GM21390 (cell line): Measurements from ENCODE around the gene AUP1.

Source experiments
- ATAC-seq: cut with Tn5 transposase; IDR thresholded peaks from one replicate; pipeline ENCODE4 v1.9.1; 2021; ENCODE audit not compliant: unreplicated experiment

Gene AUP1

DNA sequence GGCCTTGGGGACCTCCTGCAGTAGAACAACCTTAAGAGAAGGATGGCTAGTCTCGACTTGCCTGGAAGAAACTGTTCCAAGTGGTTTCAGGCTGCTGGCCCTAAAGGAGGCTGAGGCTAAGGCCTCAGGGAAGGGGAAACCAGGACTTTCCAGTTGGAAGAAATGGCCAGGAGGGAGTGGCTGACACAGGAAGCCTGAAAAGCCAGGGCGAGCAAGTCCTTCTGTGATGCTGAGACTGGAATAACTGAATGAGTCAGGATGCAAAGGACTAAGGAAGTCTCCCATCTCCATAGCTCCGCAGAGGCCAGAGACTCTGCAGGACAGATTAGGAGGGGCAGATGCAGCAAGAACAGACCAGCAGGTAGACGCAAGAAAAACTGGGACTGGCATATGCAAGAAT is 7.6 kb upstream of the AUP1 start:
- no peak for ATAC-seq

DNA sequence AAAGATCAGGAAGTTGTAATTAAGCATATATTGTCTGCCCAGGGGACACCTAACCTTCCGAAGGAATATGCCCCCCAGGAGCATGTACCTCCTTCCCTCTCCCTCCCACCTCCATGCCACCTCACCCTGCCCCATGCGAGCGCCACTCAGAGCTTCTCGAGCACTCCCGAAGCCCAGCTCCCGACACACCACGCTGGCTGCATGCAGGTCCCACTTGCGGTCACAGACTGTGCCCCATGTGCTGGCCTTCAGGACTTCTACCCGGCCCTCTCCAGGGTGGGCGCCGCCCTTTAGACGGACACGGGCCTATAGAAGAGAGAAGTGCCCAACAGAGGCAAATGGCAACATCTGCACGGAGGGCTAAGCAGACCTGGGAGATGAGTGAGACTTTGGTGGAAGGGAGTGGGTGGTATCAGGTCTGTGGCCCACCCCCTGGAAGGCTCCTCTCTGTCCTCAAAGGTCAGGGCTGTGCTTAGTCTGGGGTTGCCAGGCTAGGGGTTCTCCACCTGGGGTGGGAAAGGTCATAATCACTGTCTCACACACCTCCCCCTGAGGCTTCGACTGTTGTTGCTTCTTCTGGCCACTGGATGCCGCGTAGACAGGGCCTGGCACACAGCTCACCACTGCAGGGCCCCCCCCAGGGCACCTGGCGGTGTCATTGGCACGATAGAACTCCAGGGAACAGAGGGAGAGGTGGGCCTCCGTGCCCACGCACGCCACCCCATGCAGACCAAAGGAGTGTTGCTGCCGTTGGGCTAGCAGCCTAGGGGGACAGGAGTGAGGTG is 6.9 kb upstream of the AUP1 start:
- no peak for ATAC-seq

DNA sequence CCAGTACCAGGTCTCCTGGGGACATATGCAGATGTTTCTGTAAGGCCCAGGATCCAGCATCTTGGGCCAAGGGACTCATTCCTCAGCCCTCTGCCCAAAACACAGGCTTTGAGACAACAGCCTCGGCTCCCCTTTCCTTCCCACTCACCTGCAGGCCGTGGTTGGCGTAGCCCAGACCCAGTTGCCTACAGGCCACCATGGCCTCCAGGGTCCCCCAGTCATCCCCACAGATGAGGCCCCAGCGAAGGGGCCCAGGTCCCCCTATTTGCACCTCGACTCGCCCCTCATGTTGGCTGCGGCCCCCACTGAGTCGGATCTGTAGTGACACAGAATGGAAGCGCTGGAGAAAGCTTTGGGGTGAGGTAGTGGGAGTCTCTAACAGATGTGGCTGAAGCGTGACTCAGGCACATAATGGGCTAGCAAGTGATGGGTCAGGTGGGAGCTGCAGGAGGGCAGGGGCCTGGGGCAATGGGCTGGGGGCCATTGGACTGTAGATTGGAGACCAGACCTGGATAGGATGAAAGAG is 6.0 kb upstream of the AUP1 start:
- ATAC-seq: no peak

DNA sequence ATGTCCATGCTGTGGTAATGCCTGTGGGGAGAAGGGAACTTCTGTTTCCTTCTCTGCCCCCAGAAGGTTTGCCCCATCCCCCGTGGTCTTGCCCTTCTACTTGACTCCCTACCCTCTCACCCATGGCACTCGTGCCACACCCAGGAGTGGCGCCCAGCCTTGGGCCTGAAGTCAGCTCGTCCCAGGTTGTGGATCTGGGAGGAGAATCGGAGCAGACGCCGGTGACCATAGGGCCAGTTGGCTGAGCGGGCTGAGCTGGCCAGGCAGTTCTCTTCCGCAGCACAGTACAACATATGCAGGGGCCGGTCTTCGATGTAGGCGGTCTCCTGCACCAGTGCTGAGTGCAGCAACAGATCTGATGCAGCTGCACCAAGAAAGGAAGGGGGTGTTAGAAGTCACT is 4.9 kb upstream of the AUP1 start:
- ATAC-seq: no peak

DNA sequence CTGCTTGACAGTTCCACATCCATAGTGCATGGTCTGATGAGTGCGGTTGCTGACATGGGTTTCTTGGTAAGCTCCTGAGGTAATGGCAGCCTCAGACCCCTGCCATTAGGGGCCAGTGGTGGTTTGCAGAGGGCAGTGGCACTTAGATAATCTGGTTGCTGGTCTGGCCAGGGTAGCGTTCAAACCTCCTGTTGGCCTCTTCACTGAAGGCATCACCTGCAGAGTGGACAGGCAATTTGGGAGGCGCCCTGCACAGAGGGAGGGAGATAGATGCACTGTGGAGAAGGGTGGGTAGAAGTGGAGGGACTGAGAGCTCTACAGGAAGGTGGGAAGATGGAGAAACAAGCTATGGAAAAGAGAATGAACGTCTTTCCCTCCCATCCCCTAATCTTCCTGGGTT is 4.0 kb upstream of the AUP1 start:
- ATAC-seq: no peak

DNA sequence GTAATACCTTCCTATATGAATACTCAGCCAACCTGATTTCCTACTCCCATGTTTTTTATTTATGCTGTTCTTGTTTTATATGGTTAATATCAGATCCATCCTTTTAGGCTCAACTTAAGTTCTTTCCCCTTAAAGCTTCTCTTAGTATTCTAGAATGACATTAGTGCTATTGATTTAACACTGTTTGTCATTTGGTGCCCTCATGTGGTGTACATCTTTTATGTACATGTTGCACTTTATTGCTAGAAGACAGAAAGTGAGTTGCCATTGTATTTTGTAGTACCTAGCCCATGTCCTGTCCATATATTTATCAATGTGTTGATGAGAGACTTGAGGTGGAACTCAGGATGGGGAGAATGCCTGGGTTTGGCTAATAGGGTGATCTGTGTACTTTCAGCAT is 2.7 kb upstream of the AUP1 start:
- ATAC-seq: no peak

DNA sequence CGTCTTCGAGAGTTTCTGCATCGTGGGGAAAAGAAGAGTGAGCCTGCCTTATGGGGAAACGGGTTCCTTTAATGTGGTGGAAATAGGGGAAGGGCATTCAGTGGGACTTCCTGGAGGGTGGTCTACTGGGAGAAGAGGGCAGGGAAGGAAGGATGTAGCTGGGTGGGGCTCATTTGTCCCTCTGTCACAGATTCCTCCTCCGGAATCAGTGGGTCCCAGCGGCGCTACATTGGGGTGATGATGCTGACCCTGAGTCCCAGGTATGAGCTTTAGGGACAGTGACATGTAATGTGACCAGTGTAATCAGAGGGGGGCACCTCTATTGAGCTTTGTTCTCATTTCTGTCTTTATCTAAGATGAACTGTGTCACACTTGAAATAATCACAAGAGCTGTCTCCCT is 2.2 kb upstream of the AUP1 start:
- no peak for ATAC-seq

DNA sequence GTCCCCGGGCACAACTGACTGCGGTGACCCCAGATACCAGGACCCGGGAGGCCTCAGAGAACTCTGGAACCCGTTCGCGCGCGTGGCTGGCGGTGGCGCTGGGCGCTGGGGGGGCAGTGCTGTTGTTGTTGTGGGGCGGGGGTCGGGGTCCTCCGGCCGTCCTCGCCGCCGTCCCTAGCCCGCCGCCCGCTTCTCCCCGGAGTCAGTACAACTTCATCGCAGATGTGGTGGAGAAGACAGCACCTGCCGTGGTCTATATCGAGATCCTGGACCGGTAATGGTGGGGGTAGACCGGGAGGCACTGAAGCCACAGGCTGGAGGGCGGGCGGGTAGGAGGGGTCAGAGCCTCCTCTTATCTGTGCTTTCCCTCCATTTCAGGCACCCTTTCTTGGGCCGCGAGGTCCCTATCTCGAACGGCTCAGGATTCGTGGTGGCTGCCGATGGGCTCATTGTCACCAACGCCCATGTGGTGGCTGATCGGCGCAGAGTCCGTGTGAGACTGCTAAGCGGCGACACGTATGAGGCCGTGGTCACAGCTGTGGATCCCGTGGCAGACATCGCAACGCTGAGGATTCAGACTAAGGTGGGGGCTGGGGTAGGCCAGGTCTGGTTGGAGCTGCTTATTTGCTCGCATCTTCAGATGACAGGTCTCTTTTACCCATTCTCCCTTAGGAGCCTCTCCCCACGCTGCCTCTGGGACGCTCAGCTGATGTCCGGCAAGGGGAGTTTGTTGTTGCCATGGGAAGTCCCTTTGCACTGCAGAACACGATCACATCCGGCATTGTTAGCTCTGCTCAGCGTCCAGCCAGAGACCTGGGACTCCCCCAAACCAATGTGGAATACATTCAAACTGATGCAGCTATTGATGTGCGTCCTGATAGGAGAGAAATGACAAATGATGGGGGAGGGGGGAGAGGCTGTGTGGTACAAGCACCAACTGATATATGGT is 1.0 kb upstream of the AUP1 start:
- no peak for ATAC-seq

DNA sequence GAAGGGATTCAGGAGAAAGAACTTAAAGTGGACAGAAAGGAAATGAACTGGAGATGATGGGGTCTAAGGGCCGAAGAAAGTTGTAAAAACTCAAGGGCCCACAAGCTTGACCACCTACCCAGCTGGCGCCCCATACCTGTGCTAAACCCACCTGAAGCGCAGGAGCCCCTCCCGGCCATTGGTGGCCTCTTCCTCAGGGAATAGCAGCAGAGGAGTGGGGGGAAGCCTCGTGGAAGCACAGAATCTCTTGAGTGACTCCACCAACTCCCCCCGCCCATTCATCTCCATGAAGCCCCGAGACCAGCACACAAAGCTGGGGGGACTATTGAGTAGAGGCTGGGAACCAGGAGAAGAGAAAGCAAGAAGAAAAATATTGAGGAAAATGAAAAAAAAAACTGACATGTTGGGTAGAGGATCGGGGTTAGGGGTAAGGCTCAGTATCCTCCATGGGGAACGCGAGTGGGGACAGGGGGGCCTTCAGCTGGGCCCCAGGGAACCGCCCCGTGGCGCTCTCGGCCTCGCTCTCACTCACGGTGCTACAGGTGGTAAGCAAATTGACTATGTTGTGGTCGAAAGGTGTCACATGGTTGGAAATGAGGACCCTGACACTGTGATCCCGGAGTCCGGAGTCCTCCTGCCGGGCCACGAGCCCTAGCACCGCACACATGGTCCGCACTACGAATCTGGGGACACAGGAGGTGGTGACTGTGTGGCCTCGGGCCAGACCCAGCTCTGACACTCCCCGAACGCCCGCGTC is 728 bp downstream of the AUP1 start:
- peak; percentile 7 for ATAC-seq

DNA sequence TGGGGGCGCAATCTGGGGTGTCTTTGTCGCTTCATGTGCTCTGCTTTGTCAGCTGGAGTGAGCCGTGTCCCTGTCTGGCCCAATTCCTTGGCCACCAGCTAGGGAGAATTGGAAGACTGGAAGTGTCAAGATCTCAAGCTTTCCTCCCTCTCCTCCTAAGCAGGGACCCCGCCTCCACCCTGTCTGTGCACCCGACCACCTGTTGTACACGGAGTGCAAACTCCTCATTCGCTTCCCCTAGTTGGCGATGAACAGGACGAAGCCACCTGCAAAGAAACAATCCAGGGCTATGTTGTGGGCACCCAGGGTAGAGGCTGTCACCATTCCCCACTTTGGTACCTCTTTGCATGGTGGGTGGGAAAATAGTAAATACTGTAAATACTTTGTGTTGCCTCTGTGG is 1.8 kb downstream of the AUP1 start:
- ATAC-seq: no peak

DNA sequence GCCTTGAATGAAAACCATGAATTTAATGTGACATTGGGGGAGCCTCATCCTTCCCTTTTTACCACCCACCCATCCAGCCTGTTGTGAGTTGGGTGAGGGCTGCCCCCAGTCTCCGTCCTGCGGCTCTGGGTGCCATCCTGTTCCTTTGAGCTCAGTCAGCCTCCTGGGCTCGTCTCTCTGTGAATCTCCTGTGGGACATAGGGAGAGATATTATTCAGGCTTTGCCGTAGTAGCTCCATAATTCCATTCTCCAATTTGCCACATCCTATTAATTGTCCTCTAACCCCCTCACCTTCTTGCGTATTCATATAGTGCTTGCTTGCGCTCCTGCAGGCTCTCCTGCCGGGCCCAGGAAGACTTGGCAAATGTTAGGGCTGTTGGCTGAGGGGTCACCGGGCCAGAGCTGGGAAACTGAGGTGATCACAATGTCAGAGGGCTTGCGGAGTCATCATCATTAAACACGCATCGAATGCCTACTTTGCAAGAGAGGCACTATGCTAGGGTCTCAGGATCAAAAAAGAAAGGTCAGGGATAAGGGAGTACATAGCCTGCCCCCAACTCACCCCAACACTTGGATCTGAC is 2.8 kb downstream of the AUP1 start:
- ATAC-seq: no peak

DNA sequence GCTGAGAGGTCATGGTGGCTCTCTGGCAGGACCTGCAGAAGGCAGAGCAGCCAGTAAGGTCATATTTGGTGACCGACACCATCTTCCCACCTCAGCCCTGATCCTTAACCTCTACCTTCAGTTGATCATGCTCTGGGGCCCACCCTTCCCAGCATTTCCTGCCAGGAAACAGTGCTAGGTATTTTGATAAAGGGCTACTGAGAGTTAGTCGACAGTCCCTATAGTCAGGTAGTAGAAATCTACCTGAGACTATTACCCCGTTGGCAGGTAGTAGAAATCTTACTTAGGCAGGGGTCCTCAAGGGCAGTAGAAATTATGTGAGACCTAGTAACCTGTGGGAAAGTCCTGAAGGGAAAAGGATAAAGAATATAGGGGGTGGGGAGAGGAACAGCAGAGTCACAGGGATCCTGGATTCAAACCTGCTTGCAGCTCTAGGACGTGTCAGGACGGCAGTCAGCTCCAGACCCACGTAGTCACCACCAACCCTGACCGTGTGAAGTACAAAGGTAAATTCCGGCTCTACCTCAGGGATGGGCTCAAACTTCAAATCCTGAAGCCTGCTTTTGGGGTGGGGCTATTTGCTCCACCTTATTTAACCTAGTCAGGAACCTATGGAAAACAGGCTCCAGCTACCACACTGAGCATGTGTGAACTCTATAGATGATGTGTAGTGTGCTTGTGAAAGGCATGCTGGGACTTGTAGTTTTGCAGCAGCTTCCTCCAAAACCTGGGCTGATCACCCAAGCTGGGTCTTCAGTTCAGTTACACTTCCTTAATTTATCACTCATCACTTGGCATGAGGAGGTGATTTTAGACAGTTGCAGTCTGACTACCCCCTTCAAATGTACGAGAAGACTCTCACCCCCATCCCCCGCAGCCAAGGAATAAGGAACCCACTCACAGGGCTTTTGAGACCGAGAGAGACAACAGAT is 3.5 kb downstream of the AUP1 start, which contains the start of gene DQX1:
Gene DQX1, minus strand, starts transcription at position 515 of the 932 bp plus-strand sequence. Its CDS starts 502 bp downstream, at position 13.
- ATAC-seq: no peak

DNA sequence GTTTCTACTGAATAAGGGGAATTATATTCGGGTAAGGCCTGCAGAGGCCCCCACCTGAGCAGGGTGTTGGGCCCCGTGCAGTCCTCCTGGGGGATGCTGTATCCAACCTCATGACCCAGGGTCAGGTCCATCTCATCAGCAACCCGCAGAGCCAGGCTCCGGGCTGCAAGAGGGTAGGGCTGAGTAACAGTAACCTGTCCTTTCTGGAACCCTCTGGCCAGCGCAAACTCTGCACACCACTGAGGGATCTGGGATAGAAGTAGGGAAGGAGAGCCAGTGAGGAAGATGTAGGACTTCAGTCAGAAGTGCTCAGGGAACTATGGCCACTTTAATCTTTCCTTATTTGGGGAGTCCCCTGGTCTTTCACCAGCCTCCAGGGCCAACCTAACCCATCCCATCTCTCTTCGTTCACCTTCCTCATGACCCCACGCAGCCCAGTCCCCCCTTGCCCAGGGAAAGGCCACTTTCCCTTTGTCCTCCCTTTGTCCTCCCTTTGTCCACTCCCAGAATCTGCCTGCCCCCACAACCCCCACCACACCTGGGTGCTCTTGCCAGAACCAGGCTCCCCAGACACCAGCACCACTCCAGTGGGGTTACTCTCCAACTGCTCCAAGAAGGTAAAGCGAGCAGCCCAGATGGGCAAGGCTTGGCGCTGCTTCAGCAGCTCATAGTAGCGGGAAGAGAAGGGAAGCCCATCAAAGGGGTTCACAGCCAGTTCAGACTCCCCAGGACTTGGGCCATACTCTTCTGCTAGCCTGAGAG is 4.4 kb downstream of the AUP1 start:
- no peak for ATAC-seq

DNA sequence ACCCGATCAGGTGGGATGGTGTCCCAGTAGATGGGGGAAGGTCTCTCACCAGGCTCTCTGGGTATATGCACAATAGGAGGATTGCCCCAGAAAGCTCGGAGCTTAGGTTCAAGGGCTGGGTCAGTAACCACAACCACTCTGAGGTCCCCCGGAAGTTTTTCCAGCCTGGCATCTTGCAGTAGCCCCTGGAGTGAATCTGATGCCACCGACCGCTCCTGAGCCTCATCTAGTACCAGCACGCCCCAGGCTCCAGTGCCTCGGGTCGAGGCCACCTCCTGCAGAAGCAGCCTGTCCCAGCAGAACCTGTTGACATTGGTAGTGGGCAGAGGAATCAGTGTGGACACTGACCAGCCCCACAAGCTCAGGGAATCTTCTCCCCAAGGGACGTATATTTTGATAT is 5.5 kb downstream of the AUP1 start:
- ATAC-seq: no peak

DNA sequence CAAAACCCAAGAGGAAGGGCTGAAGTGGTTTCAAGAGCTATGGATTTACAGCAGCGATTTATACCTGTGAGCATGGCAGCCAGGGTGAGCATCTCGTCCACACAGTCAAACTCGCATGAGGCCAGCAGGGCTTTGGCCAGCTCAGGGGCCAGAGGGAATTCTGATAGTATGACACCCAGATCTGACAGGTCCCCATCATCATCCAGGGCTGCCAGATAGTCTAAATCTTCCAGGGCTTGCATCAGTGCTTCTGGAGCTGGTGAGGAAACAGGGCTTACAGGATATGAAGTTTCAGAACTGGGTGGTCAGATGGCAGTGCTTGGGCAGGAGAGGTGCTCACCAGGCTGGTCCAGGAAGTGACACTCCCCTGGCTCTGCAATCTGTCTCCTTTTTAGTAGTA is 7.0 kb downstream of the AUP1 start:
- no peak for ATAC-seq

DNA sequence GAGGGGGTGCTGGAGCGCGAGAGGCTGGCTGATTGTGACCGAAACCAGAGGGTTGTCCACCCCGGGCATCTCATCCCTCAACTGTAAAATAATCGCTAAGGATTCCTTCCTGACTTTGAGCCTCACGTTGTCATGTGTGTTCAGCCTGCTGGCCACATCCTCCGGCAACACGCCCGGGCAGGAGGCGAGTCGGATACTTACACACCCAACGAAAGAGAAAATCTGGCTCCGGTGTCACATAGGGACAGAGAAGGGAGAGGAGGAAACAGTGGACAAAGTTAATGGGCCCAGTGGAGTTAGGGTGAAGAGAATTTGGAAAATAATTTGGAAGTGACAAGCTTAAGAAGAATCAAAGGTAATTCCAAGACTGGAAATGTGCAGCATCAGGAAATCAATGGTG is 12.9 kb downstream of the AUP1 start:
- no peak for ATAC-seq

DNA sequence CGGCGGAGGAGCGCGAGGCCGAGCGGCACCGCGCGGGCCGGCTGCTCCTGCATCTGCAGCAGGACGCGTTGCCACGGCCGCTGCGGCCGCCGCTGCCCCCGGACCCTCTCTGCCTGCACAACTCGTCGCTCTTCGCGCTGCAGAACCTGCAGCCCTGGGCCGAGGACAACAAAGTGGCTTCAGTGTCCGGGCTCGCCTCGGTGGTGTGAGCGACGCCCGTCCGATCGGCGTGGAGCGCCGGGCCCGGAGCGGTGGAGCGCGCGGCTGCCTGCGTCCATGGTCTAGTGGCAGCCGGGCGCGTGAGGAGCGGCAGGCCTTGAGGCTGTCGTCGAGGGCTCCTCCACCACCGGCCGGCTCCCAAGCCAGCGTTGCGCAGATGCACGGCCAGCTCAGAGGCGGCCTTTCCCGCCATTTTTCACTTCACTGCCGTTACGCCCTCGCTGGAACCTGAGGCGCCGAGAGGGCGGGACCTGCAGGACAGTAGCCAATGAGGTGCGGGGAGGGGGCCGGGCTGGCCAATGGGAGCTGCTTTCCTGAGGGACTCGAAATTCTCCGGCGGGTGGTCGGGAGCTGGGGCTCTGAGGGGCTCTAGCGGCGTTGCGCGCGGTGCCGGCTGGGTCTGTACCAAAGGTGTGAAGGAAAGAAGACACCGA is 13.4 kb downstream of the AUP1 start:
- ATAC-seq: peak; percentile 66

DNA sequence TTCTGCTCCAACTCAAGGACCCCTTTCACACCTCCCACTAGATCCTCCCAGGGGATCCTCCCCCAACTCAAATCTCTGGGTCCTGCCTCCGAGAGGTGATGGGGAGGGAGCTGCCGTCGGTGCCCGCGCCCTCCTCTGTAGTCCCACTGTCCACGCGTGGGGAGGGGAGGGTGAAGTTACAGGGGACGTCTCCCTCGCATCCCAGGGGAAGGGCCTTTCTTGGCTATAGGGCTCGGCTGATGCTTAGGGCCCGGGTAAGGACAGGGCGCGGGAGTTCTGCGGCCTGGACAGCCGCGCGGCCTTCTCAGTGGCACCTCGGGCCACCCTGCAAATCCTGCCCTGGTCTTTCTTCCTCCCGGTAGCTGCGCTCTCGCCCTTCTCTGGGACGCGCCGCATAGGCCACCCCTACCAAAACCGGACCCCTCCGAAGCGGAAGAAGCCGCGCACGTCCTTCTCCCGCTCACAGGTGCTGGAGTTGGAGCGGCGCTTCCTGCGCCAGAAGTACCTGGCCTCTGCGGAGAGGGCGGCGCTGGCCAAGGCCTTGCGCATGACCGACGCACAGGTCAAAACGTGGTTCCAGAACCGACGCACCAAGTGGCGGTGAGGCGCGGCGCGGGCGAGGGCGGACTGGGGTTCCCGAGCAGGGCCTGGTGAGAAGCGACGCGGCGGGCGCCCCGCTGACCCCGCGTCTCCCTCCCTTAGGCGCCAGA is 14.1 kb downstream of the AUP1 start:
- ATAC-seq: no peak
